ENCODE results near the gene RHOXF2B.
"Not testable (repeated sequence)": the region's sequence is repeated elsewhere in the genome, so short reads cannot be mapped to it uniquely, and the experiment has no call there.

The RHOXF2B gene

DNA sequence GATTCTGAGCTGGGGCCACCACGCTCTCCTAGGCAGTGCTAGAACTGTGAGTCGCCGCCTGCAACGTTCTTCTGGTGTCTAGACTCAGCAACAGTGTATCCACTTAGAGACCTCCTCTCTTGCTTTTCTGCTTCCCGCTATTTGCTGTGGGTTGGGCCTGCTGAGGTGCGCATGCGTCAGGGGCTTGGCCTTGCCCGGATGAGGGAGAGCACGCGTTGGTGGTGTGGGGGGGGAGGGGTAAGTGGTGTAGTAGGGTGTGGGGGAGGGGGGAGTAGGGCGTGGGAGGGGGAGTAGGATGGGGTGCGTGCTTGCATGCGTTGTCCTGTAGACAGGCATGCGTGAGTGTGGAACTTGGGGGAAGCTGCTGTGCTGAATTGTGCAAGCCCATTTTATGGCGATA is at the start of gene RHOXF2B:
Gene RHOXF2B, minus strand, starts transcription at position 101 of the 400 bp plus-strand sequence. CDS start 138 bp downstream, outside the sequence.
- intact Hi-C loops (cut with DNase I); DNase-seq: not testable (repeated sequence)

DNA sequence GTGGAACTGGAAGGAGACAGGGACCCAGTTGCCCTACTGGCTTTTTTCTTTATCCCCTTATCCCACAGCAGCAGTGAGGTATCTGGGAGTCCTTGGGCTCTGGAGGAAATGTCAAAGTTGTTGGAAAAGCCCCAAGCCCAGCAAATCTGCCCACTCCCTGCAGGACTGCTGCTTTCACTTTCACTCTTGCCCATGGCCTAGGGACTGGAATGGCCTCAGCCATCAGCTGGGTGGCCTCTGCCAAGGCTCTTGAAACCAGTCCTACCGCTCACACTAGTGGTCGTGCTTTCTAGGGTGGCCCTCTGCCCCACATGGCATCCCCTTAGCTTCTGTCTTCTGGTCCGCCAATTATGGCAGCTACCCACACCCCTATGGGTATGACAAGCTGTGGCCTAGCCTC is 48.0 kb upstream of the RHOXF2B start:
- no peak for DNase-seq
- intact Hi-C loops (cut with DNase I), result no loop called here

DNA sequence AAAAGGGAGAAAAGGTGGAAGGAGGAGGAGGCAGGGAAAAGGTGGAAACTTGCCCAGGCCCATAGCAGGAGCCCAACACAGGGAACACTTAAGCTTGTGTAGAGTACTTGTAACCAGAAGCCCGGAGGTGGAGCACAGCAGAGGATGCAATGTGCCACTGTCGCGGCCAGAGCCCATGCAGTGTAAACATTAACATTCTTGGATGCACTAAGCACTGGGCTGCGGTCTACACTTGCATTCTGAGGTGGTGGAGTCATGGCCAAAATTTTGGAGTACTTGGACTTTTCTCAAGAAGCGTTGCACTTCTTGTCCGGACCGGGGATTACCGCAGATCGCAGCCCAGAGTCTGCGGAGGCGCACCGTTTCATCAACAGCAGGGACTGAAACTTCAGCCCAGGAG is 42.7 kb upstream of the RHOXF2B start:
- no peak for DNase-seq
- intact Hi-C loops (cut with DNase I), result no loop called here

DNA sequence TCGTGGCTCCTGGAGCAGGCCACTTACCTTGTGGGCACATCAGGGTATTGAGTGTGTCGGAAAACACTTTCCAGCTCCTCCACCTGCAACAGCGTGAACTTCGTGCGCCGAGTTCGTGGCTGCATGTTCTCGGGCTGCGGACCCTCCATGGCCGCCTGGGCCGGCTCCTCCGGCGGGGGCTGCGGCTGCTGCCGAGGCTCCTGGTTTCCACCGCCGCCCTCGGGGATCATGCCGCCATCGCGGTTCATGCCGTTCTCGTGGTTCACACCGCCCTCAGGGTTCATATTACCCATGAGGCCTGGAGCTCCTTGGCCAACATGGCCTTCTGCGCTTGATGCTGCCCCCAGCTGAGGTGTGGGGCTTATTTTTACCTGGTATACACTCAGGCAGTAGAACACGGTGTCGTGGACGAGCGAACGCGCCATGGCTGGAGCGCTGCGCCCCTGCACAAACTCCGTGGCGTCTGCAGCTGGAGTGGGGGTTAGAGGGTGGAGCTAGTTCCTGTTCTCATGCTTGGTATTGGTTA is 38.0 kb upstream of the RHOXF2B start, which contains the start of gene RHOXF1:
Gene RHOXF1, minus strand, starts transcription at position 476 of the 526 bp plus-strand sequence. Its CDS starts 51 bp downstream, at position 425.
- DNase-seq, result peak in 1 of 10 donors; percentile 55

DNA sequence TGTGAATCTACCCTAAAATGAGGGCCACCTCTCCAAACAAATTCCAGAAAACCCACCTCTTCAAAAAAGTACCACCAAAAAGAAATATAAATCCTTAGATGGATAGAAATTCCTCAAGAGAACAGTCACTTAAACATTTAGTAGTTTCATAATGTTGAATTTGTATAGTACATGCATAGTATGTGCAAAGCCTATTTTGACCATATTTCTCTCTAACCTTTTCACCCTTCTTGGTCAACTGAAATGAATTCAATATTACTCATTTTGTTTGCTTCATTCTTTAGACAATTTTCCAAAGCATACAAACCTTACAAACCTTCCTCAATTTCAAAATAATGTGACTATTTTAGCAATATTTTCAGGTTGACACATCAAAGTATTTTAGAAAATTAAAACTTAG is 34.1 kb upstream of the RHOXF2B start:
- no peak for DNase-seq
- intact Hi-C loops (cut with DNase I), result loop anchor here (10.0 kb wide), 1 partner anchor 97 kb away; no protein-coding TSS in a partner anchor

More for the DNA sequence above, 38.0 kb upstream of the RHOXF2B start, which contains the start of gene RHOXF1:
- intact Hi-C loops (cut with DNase I), result loop anchor here (10.0 kb wide), 1 partner anchor 101 kb away; no protein-coding TSS in a partner anchor

DNA sequence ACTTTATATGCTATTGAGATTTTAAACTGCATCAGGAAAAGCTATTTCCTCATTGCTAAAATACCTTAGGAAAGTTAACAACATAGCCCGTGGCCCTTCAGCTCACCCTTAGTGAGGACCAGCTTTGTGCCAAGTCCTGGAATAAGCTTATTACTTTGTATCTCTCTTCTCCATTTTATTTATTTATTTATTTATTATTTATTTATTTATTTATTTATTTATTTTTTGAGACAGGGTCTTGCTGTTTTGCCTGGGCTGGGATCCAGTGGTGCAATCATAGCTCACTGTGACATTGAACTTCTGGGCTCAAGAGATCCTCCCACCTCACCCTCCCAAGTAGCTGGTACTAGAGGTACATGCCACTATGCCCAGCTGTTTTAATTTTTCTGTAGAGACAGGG is 31.9 kb upstream of the RHOXF2B start:
- intact Hi-C loops (cut with DNase I), result no loop called here
- DNase-seq, result no peak

DNA sequence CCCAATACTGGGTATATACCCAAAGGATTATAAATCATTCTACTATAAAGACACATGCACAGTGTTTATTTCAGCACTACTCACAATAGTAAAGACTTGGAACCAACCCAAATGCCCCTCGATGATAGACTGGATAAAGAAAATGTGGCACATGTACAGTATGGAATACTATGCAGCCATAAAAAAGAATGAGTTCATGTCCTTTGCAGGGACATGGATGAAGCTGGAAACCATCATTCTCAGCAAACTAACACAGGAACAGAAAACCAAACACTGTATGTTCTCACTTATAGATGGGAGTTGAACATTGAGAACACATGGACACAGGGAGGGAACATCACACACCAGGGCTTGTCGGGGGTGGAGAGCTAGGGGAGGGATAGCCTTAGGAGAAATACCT is 27.2 kb upstream of the RHOXF2B start:
- intact Hi-C loops (cut with DNase I); DNase-seq: not testable (repeated sequence)

DNA sequence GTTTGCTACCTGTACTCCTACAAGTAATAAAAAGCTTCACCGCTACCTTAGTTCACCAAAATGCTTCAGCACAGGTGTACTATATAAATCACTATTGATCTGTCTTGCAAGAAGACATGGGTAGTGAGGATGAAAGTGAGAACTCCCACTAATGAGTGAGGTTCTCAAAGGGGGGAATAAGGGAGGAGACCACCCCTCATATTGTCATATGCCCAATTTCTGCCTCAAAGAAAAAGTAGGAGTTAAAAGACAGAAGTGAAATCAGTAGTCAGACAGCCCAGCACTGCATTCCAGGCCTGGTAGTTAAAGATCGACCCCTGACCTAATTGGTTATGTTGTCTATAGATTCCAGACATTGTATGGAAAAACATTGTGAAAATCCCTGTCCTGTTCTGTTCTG is 23.6 kb upstream of the RHOXF2B start:
- DNase-seq; intact Hi-C loops (cut with DNase I): not testable (repeated sequence)

DNA sequence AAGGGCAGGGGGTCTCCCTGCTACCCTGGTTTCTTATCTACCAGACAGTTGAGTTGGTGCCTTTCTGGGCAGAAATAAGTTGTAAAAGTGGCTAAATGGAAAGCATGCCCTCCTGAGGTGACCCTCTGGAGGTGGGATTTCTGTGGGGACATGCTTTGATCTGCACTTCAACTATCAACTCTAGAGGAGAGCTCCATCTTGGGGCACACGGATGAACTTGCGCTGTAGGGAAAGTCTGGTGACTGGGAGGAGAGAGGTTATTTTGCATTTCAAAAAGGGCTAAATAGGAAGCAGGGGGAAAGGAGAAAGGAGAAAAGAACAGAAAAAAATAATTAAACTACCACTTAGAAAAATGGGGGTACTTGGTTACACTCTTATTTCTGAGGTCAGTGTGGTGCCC is 12.7 kb upstream of the RHOXF2B start:
- intact Hi-C loops (cut with DNase I), result no loop called here
- DNase-seq, result no peak

DNA sequence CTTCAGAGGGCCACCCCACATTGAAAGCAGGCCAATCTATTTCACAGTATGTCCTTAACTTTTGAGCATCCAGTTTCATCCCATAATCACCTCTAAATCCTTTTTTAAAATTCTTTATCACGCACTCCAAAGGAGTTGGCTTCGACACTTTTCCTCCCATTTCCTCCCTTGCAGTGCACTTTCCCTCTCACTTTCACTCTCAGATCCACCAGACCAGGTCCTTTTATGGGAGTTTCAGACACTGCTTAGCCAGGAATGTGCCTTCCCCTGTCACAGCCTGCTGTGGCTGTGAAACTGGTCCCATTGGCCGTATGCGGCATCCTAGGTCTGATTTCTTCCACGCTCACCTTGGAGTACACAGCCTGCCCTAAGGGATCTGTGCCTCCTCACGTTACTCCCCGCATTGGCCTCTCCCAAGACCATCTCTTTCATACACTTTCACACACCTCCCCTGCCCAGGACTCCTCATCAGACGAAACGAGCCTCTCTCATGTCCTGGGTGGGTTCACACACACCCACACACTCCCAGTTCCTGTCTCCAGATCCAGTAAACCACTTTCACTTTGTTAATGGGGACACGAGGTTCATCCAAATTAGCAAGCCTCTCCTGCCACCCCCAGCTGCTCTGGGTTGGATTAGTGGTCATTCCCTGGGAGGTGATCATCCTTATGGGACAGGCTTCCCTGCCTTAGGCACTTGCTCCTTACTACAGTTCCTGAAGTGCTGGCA is 10.0 kb upstream of the RHOXF2B start:
- intact Hi-C loops (cut with DNase I), result no loop called here
- DNase-seq, result no peak

DNA sequence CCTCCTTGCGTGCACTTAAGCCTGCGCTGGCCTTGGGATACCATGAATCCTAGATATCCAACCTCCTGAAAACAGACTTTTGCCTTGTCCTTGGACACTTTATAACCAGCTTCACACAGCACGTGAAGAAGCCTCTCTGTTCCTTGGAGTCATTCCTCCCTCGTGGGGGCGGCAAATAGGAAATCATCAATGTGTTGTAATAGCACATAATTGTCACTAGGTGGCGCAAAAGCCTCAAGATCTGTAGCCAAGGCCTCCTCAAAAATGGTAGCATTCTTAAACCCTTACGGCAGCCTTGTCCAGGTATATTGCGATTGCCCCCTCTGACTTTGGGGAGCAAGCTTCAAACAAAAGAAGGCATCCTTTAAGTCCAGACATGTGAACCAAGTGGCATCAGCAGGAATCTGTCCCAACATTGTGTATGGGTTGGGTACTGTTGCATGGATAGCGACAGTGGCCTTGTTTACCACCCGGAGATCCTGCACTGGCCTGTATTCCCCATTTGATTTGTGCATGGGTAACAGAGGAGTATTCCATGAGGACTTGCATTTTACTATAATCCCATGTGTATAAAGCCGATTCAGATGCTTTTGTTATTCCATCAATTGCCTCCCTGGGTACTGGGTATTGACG is 8.2 kb upstream of the RHOXF2B start:
- intact Hi-C loops (cut with DNase I); DNase-seq: not testable (repeated sequence)

DNA sequence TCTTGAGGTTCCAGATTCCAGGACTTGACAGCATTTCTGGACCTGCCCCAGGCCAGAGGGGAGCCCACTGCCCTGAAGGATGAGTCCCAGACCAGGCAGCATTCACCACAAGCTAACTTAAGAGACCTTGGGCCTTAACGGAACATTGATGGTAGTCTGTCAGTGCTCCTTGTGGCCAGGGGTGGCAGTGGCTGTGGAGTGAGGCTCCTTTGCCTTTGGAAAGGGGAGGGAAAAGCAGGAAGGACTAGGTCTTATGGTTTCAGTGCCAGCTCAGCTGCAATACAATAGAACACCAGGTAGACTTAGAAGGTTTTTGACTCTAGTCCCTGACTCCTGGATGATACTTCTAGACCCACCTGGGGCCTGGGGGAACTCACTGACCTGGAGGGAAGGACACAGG is 11.3 kb downstream of the RHOXF2B start:
- DNase-seq, result peak in 1 of 10 donors; percentile 22
- intact Hi-C loops (cut with DNase I), result not testable (repeated sequence)

DNA sequence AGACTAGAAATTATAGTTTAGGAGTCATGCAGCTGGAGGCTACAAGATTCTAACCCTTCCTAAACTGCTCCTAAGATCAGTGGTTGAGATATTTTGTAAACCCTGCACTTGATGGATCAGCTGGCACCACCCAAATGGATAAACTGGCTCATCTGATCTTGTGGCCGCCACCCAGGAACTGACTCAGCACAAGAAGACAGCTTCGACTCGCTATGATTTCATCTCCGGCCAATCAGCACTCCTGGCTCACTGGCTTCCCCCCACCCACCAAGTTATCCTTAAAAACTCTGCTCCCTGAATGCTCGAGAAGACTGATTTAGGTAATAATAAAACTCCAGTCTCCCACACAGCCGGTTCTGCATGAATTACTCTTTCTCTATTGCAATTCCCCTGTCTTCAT is 34.8 kb downstream of the RHOXF2B start:
- intact Hi-C loops (cut with DNase I); DNase-seq: not testable (repeated sequence)

DNA sequence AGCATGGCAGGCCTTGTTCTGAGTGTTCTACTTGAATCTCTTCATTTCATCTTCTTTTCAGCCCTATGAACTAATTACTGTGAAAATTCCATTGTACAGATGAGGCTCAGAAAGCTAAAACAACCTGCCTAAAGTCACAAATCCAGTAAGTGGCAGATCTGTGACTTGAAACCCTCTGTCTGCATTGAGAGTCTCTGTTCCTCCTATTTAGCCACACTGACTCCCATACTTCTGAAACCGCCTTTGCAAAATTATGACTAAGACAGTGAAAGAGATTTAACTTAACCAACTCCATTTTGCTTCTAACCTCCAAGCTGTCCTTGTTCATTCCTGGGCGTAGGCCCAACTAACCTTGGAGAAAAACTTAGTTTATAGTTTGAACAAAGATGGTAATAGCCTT is 35.2 kb downstream of the RHOXF2B start:
- DNase-seq; intact Hi-C loops (cut with DNase I): not testable (repeated sequence)

DNA sequence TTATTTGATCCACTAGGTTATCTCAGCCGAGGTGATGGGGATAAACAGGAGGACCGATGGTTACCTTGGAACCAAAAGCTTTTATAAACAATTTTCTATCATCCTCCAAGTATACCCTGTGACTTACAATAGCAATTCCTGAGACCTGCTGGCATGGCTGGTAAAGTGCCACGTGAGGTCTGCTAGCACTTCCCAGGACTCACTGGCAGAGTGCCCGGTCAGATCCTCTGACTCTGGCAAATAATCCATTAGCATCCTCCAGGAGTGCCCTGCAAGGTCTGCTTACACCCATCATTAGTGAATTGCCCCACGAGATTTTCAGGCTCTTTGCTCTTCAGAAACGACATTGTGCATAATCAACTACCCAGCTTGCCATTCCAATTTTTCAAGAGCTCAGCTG is 37.3 kb downstream of the RHOXF2B start:
- DNase-seq; intact Hi-C loops (cut with DNase I): not testable (repeated sequence)

DNA sequence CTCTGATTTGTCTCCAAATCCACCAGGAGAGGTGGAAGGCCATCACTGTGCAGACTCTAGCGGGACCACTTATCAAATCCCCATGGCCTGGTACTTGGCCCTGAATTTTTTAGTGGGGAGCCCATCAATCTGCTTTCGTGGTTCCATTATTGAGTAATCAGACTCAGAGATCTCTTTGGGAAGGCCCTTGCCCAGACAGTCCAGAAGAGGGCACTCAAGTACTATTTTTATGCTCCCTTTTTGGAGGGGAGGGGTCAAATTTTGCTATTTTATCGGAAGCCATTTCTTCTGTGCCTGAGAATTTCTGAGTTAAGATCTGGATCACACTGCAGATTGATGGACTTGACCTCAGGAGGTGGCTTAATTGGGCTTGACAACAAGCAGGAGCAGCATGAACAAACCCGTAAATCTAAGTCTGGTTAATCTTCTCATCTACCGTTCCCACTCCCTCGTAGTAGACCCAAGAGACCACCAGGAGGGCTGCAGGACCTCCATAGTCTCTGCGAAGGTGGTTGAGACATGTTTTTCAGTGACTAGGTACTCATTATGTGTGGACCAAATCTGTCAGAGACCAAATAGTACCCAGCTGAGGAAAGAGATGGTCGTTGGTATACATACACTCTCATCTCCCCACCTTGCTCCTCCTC is 38.3 kb downstream of the RHOXF2B start:
- DNase-seq; intact Hi-C loops (cut with DNase I): not testable (repeated sequence)

DNA sequence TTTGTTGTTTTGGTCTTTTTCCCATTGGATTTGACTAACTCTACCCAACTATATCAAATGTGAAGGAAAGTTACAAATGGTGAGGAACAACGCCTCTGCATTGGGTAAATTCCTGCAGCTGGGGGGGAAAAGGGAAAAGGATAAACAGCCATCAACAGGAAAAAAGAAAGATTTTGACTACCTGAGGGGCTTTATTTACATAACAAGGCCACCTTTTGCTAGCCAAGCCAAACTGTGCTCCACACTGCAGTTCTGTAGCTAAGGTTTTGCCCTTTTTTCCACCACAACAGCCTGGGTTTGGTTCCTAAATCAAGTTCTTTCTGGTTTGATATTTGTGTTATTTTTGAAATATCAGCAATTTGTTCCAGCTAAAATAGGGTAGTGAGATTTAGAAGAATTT is 40.8 kb downstream of the RHOXF2B start:
- no peak for DNase-seq
- intact Hi-C loops (cut with DNase I), result no loop called here

DNA sequence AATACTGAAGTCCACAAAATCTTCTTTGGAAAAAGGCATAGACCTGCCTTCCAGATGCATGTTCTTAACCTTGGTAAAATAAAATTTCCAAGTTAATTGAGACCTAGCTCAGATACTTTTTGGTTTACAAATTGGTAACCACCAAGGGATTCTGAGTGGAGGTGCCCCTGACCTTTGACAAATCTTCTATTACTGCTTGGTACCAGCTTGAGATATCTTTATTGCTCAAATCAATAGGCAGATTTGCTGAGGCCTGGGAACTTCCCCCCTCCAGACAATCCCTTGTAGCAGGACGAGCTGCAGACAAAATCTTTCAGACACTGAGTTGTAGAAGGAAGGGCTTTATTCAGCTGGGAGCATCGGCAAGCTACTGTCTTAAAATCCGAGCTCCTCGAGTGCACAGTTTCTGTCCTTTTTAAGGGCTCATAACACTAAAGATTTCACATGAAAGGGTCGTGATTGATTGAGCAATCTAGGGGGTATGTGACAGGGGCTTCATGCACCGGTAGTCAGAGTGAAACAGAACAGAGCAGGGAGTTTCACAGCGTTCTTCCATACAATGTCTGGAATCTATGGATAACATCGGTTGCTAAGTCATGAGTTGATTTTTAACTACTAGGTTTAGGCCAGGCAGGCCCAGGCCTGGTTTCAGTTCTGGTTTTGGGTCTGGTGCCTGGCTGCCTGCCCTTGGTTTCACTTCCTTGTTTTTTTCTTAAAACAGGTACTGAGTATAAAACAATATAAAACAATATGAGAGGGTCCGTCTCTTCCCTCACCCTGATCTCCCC is 41.8 kb downstream of the RHOXF2B start:
- intact Hi-C loops (cut with DNase I); DNase-seq: not testable (repeated sequence)

DNA sequence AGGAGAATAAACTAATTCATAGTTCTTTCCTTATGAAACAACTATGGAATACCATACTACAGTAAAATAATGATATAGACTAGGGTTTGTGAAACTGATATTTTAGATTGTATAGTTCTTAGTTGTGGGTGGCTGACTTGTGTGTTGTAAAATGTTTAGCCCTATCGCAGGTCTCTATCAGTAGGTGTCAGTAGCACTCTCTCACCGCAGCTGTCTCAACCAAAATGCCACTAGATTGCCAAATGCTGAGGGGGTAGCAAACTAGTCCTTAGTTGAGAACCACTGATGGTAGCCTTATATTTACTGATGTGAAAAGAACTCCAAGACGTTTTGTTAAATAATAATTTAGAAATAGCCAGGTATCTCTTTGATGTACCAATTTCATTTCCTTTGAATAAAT is 48.1 kb downstream of the RHOXF2B start:
- no peak for DNase-seq
- intact Hi-C loops (cut with DNase I), result no loop called here

DNA sequence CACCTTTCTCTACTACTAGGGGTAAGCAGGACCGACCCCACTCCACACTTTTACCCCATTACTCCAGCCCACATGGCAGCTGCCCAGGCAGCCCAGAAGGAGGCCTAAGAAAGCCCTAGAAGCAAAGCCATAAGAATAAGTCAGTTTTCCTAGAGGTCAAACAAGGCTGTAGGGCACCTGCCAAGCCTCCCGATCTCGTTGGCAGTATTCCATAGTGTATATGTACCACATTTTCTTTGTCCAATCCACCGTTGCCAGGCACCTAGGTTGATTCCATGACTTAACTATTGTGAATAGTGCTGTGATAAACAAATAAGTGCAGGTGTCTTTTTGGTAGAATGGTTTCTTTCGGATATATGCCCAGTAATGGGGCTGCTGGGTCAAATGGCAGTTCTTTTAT is 54.2 kb downstream of the RHOXF2B start:
- no peak for DNase-seq

More for the DNA sequence above, 54.2 kb downstream of the RHOXF2B start:
- intact Hi-C loops (cut with DNase I), result no loop called here
